RWPE2 (cell line): ENCODE results near the gene ZNF804B.

Source experiments
- ATAC-seq: fragments of 200-7000 bp; cut with Tn5 transposase; 3 replicates; pipeline ENCODE4 v1.9.1; 2021; ENCODE audit warnings: low read depth
- DNase-seq: peaks from one replicate; pipeline ENCODE4 v3.0.0-alpha.2; 2020; ENCODE audit warnings: low spot score
- H3K27ac ChIP-seq: fragments of 450-650 bp; 2 replicates; pipeline ENCODE4 v1.5.1; 2017; ENCODE audit warnings: mild to moderate bottlenecking; ENCODE audit not compliant: poor library complexity, severe bottlenecking
- H3K27me3 ChIP-seq: fragments of 250-450 bp; sonication (Bioruptor Pico); 2 replicates; pipeline ENCODE4 v1.5.1; 2021; ENCODE audit warnings: mild to moderate bottlenecking, moderate library complexity; ENCODE audit not compliant: insufficient read depth, poor library complexity, severe bottlenecking
- H3K36me3 ChIP-seq: fragments of 250-450 bp; sonication (Bioruptor Pico); 2 replicates; pipeline ENCODE4 v1.5.1; 2020; ENCODE audit warnings: low read depth, mild to moderate bottlenecking, moderate library complexity
- H3K4me1 ChIP-seq: fragments of 250-450 bp; sonication (Bioruptor Pico); 2 replicates; pipeline ENCODE4 v1.5.1; 2021; ENCODE audit warnings: mild to moderate bottlenecking, moderate library complexity; ENCODE audit not compliant: insufficient read depth, poor library complexity, severe bottlenecking
- H3K4me3 ChIP-seq: fragments of 250-450 bp; sonication (Bioruptor Pico); 2 replicates; pipeline ENCODE4 v1.5.1; 2021; ENCODE audit warnings: mild to moderate bottlenecking, moderate library complexity; ENCODE audit not compliant: severe bottlenecking
- H3K9me3 ChIP-seq: fragments of 250-450 bp; sonication (Bioruptor Pico); 2 replicates; pipeline ENCODE4 v1.5.1; 2021; ENCODE audit warnings: mild to moderate bottlenecking, moderate library complexity; ENCODE audit not compliant: severe bottlenecking
- TF ChIP-seq, protein P1 (sequence below): fragments of 450-650 bp; IDR thresholded peaks from one replicate; pipeline ENCODE4 v1.5.1; 2017; ENCODE audit warnings: mild to moderate bottlenecking, moderate library complexity; ENCODE audit not compliant: poor library complexity, severe bottlenecking

The ZNF804B gene

DNA sequence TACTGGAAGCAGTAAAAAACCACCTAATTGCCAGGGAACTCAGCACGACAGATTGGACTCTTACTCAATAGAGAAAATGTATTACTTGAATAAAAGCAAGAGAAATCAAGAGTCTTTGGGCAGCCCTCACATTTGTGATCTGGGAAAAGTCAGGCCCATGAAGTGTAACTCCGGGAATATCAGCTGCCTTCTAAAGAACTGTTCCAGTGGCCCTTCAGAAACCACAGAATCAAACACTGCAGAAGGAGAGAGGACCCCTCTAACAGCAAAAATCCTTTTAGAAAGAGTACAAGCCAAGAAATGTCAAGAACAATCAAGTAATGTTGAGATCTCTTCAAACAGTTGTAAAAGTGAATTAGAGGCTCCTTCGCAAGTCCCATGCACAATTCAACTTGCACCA, 576.0 kb downstream of the ZNF804B start:
- Histone ChIP-seq H3K27me3 (peaks cover 10% of the 10 kb centered on the region), H3K4me3 (no peak overlapping the region), H3K36me3 (no peaks in the 10 kb centered on the region), H3K4me1 (no peaks in the 10 kb centered on the region), H3K9me3 (no peaks in the 10 kb centered on the region), H3K27ac (no peak overlapping the region)
- TF ChIP-seq, protein P1, sequence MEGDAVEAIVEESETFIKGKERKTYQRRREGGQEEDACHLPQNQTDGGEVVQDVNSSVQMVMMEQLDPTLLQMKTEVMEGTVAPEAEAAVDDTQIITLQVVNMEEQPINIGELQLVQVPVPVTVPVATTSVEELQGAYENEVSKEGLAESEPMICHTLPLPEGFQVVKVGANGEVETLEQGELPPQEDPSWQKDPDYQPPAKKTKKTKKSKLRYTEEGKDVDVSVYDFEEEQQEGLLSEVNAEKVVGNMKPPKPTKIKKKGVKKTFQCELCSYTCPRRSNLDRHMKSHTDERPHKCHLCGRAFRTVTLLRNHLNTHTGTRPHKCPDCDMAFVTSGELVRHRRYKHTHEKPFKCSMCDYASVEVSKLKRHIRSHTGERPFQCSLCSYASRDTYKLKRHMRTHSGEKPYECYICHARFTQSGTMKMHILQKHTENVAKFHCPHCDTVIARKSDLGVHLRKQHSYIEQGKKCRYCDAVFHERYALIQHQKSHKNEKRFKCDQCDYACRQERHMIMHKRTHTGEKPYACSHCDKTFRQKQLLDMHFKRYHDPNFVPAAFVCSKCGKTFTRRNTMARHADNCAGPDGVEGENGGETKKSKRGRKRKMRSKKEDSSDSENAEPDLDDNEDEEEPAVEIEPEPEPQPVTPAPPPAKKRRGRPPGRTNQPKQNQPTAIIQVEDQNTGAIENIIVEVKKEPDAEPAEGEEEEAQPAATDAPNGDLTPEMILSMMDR = no peak
- DNase-seq (no peak), ATAC-seq (no peak)

DNA sequence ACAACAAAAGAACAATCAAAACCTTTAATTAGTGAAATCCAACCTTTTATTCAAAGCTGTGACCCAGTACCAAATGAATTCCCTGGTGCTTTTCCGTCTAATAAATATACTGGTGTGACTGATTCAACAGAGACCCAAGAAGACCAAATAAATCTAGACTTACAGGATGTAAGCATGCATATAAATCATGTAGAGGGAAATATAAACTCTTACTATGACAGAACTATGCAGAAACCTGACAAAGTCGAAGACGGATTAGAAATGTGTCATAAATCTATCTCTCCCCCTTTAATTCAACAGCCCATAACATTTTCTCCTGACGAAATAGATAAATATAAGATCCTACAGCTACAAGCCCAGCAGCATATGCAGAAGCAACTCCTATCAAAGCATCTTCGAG, 576.6 kb downstream of the ZNF804B start:
- DNase-seq (no peak), ATAC-seq (no peak)
- Histone ChIP-seq H3K27me3 (peaks cover 11% of the 10 kb centered on the region), H3K27ac (no peak overlapping the region), H3K9me3 (no peaks in the 10 kb centered on the region), H3K4me1 (no peaks in the 10 kb centered on the region), H3K4me3 (no peak overlapping the region), H3K36me3 (no peaks in the 10 kb centered on the region)
- TF ChIP-seq, protein P1 = no peak

DNA sequence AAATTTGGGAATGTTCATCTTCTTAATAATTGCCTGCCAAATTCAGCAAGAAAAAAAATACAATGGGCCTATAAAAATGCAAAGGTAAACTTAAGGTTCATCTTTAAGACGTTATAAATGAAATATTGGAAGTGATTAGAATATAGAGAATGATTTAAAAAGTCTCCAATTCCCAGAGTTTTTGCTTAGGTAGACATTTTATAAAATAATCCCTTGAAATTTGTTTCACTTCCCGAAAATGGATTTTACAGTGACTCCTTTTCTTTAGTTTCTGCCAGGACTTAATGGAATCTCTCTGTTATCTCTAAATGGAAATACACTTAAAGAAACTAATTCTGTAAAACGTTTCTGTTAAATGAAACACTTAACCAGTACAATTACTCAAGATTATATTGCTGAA, 580.2 kb downstream of the ZNF804B start:
- ATAC-seq = no peak
- Histone ChIP-seq H3K27ac (no peak overlapping the region), H3K4me3 (no peak overlapping the region), H3K4me1 (no peaks in the 10 kb centered on the region), H3K27me3 (peaks cover 9% of the 10 kb centered on the region), H3K36me3 (no peaks in the 10 kb centered on the region), H3K9me3 (no peaks in the 10 kb centered on the region)
- TF ChIP-seq, protein P1 = no peak
- no peak for DNase-seq

DNA sequence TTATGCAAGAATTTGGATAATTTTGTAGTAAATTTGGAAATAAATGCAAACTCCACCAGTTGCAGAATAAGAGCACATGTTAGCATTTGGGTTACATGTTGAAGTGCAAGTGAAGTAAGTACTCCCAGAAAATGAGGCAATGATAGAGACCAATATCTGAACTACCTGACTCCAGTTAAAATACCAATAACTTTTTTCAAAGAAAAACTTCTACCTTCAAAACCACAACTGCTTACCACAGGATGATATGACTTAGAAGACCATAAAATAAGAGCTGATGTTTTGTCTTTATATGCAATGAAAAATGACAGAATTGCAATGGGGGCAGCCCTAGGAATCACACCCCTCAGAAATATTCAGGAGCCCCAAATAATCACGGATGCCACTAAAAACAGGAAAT, 597.6 kb downstream of the ZNF804B start:
- Histone ChIP-seq H3K4me3 (no peak overlapping the region), H3K27me3 (no peaks in the 10 kb centered on the region), H3K9me3 (no peaks in the 10 kb centered on the region), H3K4me1 (no peaks in the 10 kb centered on the region), H3K36me3 (no peaks in the 10 kb centered on the region), H3K27ac (no peak overlapping the region)
- TF ChIP-seq, protein P1 = no peak
- DNase-seq (no peak), ATAC-seq (no peak)

DNA sequence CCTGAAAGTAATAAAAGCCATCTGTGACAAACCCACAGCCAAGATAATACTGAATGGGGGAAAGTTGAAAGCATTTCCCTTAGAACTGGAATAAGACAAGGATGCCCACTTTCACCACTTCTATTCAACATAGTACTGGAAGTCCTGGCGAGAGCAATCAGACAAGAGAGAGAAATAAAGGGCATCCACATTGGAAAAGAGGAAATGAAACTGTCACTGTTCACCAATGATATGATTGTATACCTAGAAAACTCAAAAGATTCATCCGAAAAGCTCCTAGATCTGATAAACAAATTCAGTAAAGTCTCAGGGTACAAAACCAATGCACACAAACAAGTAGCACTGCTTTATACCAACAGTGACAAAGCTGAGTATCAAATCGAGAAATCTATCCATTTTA, 617.7 kb downstream of the ZNF804B start:
- TF ChIP-seq, protein P1 = no peak
- H3K9me3 ChIP-seq = no peaks in the 10 kb centered on the region
- DNase-seq (no peak), ATAC-seq (no peak)
- H3K27ac ChIP-seq = no peak overlapping the region
- H3K36me3 ChIP-seq = no peaks in the 10 kb centered on the region
- no peaks in the 10 kb centered on the region for H3K4me1 ChIP-seq
- H3K27me3 ChIP-seq = peaks cover 3% of the 10 kb centered on the region
- no peak overlapping the region for H3K4me3 ChIP-seq
